GM12873 (cell line): ENCODE data around the gene IL1R1.

Experiments
- TF ChIP-seq, protein P1 (sequence below): IDR thresholded peaks from 2 replicates; pipeline ENCODE4 v1.5.1; 2012; ENCODE audit warnings: low read depth, mild to moderate bottlenecking, moderate library complexity, low read length, control low read depth; ENCODE audit not compliant: insufficient read depth; ENCODE audit errors: missing control alignments

Gene IL1R1

GRCh38 chr2:102141970-102142828, at the start of gene IL1R1:
Gene IL1R1 (plus strand): TSS chr2:102142746. CDS start chr2:102157725, 14,979 bp downstream.
- TF ChIP-seq, protein P1, sequence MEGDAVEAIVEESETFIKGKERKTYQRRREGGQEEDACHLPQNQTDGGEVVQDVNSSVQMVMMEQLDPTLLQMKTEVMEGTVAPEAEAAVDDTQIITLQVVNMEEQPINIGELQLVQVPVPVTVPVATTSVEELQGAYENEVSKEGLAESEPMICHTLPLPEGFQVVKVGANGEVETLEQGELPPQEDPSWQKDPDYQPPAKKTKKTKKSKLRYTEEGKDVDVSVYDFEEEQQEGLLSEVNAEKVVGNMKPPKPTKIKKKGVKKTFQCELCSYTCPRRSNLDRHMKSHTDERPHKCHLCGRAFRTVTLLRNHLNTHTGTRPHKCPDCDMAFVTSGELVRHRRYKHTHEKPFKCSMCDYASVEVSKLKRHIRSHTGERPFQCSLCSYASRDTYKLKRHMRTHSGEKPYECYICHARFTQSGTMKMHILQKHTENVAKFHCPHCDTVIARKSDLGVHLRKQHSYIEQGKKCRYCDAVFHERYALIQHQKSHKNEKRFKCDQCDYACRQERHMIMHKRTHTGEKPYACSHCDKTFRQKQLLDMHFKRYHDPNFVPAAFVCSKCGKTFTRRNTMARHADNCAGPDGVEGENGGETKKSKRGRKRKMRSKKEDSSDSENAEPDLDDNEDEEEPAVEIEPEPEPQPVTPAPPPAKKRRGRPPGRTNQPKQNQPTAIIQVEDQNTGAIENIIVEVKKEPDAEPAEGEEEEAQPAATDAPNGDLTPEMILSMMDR: no peak

DNA sequence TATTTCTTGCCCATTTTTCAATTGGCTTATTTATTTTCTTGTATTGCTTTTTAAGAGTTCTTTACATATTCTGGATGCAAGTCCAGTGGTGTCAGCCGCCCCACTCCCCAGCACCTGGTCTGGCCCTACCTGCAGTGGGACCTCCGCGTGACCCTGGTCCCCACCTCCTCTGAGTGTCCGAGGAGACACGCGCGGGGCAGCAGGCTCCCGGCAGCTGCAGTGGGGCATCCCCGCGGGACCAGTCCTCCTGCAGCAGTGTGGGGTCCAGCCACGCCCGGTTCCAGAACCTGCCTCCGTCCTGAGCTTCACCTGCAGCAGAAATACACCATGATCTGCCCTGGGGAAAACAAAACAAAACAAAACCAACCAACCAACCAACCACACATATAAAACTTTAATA, 48.9 kb upstream of the IL1R1 start:
- TF ChIP-seq, protein P1: no peak

DNA sequence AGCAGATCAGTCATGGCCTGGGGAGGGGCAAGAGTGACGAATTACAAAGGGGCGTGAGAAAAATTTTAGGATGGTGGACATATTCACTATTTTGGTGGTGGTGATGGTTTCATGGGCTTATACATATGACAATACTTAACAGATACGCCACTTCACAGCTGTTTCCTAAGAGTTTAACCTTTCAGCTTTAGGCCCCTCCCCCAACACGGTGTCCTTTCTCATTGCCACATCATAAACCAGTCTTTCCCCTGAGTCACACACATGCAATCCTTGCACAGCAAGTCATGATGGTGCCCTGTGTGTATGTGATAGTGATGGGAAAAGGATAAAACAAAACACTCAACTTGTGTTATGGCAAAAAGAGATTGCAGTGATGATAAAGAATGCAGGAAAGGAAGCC, 47.6 kb upstream of the IL1R1 start:
- TF ChIP-seq, protein P1: no peak

- TF ChIP-seq, protein P1: no peak
Observed at GRCh38 chr2:102096103-102096502, 46.4 kb upstream of the IL1R1 start.

GRCh38 chr2:102098756-102099155, 43.8 kb upstream of the IL1R1 start:
- TF ChIP-seq, protein P1: no peak

DNA sequence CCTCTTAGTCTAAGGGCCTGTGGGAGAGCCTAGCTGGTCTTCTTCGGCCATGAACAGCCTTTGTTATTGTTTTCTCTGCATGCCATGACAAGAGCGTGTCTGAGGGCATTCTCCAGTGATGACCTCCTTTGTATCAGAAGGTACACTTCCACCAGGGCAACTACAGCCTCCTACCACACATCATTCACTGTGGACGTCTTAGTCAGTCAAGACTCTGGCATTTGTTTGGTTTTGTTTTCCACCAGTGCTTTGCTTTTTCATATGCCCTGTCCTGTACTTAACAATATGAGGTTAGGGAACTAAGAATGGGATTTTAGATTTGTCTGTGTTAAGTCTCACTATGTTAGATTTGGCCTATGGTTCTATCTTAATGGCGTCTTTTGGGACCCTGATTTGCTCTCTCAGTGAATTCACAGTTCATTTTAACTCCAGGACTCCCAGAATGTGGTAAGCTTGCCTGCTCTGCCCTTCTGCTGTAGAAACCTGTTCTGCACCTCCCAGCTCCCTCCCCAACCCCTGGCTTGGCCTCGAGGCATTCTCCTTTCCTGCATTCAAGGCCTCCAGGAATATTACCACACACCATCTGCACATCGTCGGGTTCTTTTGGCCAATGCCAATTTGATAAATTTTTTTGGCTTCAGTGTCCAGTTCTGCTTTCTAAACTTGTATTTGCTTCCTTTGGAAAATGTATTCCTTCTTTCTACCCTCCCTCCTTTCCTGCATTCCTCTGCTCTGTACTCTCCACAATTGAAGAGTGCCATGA, 42.8 kb upstream of the IL1R1 start:
- TF ChIP-seq, protein P1: no peak

DNA sequence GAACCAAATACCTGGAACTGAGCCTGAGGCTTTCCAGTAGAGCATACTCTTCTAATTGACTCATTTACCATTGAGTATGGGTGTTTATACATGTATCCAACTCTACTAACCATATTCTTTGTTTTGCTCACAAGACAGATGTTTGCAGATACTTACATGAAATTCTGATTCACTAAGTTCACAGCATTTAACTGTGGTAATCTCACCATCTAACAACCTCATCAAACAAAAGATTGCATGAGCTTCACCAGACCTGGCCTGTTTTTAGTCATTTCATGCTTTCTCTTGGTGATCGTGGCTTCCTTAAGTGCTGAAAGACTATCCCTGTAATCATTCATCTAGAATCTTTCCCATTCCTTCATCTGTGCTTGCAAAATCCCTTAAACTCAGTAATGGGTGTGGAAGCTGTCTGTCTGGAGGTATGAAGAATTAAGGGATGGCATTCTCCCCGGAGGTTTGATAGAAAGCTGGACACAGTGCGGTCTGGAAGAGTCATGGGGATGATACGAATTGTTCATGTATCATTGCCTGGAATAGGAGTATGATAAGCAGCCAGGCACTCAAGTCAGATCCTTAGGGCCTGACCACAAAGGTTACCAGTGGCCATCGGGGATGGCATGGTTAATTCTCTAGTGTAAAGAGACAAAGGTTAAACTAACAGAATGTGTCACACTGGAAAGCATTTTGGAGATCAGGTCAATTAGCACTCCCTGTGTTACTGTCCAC, 42.0 kb upstream of the IL1R1 start:
- TF ChIP-seq, protein P1: no peak
